Activated T-cell treated with anti-CD3 and anti-CD28 coated beads for 48 hours (primary cell): Measurements from ENCODE around the gene GAK.

ENCODE experiments used
- DNase-seq: peaks from one replicate; pipeline ENCODE4 v3.0.0-alpha.2; 2020; ENCODE audit warnings: low read depth

Gene GAK

DNA sequence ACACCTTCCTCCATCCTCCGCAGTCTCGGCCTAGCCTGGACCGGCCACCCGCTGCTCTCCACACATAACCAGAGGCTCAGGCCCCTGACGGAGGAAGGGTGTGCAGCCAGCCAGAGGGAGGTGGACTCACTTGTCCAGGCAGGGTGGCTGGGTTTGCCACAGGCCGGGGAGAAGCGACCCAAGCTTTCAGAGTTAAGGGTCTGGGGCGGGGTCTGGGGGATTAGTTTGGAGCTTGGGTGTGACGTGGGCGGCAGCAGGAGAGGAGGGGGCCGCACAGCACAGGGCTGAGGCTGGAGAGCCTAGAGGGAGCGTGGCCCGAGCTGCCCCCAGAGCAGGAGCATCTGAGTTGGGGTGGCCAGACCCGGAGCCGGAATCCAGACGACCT, 83.8 kb downstream of the GAK start:
- DNase-seq = no peak

DNA sequence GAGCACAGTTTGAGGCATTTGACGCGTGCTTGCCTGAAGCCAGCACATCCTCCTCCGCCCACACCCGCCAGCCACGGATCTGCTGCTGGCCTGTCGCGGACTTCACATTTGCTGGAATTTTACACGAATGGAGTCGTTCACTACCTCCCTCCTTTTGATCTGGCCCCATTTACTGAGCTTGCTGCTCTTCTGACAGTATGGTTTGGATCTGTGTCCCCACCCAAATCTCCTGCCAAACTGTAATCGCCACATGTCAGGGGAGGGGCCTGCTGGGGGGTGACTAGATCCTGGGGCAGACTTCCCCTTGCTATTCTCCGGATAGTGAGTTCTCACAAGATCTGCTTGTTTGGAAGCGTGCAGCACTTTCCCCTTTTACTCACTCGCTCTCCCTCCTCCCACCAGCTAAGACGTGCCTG, 86.3 kb downstream of the GAK start:
- DNase-seq = no peak

DNA sequence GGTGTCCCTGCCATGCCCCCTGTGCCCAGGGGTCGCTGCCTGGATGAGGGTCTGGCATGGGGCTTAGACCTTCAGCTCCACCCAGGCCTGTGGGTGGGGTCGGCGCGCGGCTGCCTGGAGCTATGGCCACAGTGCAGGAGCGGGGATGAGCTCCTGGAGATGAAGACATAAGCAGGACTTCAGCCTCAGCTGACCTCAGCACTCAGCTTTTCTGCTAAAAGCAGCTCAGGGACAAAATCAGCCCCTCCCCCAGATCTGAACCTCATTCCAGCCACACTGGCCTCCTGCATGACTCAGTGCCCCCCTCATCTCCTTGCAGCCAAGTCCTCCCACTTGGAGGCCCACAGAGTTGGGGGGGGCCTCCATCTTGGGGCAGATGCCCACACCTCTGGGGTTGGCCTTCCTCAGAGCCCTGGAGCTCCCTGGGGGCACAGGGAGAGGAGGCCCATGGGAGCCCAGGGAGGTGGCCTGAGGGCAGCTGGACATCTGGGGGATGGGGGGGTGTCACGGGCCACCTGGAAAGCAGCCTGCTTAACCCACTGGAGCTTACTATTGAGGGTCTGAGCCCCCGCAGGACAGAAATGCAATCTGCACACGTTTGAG, 86.8 kb downstream of the GAK start:
- DNase-seq = no peak

DNA sequence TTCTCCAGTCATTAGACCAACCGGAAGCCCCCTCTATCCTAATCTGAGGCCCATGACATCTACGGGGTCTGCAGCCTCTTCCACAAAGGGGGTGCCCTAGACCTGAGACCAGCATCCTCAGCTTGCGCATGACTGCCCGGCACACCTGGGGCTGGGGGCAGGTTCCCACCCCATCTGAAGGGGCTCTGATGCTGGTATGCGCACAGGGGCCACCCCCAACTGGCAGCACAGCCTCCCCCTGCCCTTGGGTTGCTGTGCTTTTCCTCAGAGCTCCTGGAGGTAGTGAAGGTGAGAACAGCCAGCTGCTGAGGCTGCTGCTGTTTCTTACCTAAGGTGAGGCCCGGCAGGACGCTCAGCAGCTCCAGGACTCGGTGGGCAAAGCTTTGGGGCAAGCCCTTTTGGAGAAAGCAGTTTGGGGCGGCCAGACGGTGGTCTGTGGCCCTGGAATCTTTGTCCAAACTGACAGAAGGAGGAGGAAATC, 87.3 kb downstream of the GAK start:
- no peak for DNase-seq

DNA sequence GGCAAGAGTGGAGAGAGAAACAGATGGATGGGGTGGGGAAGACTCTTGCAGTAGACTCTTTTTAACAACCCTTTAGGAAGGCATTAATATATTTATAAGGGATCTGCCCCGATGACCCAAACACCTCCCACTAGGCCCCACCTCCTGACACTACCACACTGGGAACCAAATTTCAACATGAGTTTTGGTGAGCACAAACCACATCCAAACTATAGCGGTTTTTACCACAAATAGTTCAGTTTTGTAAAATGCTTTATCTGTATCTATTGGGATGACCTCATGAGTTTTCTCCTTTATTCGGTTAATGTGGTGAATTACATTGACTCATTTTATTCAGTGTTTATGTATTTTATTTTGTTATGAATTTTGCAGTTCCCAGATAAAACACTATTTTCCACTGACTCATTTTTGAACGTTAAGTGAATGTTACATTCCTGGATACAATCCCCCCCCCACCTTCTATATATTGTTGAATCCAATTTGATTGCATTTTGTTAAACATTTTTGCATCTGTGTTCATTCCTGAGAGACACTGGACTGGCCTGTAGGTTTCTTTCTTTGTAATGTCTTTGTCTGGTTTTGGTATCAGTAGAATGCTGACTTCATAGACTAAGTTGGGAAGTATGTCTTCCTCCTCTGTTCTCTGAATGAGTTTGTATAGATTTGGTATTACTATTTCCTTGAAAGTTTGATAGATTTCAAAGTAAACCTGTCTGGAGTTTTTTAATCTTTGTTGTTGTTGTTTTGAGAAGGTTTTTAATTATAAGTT, 92.3 kb downstream of the GAK start:
- DNase-seq = no peak

DNA sequence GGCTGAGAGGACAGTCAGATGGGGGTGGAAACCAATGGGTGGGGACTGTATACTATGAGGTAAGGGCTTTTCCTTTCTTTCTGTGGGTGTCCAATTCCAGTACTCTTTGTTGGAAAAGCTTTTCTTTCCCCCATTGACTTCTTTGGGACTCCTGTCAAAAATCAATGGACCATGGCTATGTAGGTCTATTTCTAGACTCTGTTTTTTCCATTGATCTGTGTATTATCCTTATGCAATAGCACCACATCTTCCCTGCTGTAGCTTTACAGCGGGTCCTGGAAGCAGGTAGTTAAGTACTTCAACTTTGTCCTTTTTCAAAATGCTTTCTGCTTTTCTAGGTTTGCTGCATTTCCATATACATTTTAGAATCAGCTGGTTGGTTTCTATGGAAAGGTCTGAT, 94.3 kb downstream of the GAK start:
- no peak for DNase-seq

DNA sequence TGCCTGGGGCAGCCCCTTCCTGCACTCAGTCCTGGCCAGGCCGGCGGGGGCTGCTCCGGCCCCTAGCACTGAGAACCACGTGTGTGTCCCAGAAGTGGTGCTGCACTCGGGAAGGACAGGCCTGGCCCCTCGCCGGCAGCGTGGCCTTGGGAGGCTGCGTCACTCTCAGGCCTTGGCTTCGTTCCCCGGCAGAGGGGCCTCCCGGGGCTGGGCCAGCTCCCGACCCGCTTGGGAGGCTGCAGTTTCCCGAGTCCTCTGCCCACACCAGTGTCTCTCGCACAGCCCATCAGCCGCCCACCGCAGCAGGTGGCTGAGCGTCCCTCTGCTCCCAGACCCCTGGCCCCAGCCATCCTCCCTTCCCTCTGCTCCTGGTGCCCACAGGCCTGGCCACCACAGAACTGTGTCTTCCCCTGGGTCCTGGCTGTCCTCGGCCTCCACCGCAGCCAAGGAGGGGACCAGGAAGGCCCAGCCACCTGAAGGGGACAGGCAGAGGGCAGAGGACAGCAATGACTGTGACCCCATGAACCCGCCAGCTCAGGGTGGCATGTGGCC, 95.3 kb downstream of the GAK start:
- no peak for DNase-seq

DNA sequence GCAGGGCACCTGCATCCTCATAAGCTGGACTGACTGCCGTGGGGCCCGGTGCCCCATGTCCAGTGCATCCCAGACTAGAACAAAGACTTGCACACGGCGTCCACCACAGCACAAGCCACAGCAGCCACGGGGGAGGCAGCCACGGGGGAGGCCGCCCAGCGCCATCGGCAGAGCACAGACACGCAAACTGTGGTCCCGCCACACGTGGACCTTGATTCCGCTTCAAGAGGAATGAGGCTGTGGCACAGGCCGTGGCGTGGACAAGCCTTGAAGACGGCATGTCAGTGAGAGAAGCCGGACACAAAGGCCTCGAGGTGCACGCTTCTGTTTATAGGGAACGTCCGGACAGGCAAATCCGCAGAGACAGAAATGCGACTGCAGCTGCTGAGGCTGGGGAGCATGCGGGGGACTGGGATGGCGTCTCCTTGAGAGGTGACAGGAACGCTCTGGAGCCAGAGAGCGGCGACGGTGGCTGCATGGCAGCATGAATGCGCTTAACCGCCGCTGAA, 96.1 kb downstream of the GAK start:
- DNase-seq = no peak

DNA sequence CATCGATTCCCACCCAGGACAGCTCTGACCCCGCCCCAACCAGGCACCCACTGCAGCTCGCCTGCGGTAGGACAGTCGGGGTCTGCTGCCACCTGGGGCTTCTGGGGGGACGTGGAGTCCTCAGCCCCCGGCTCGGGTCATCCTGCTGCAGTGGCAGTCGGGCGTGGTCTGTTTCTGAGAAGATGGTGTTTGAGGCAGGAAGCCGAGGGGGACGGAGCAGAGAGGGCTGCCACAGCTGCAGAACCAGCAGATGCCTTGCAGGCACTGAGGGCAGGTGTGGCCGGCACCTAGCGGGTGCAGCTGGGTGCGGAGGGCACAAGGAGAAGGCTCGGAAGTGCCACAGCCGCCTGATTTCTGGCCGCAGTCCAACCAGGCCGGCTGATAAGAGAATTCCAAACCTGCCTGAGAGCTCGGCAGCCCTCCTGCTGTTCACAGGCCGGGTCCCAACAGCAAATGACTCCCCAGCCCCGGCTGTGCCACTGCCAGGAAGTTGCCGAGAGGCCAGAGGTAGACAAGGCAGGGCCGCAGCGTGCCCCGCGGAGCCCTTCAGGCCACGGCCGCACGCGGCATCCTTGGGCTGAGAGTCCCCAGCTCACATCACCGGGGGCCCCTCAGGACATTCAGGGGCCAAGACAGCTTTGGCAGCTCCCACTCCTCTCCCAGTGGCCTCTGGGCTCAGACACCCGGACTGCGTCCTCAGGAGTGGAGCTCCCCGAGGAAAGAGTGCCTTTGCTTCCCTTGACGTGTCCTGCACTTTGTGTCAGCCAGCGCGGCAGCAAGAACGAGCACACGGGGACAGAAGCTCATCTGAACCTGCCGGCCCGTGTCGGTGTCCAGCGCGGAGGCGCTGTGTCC, 96.7 kb downstream of the GAK start:
- no peak for DNase-seq

DNA sequence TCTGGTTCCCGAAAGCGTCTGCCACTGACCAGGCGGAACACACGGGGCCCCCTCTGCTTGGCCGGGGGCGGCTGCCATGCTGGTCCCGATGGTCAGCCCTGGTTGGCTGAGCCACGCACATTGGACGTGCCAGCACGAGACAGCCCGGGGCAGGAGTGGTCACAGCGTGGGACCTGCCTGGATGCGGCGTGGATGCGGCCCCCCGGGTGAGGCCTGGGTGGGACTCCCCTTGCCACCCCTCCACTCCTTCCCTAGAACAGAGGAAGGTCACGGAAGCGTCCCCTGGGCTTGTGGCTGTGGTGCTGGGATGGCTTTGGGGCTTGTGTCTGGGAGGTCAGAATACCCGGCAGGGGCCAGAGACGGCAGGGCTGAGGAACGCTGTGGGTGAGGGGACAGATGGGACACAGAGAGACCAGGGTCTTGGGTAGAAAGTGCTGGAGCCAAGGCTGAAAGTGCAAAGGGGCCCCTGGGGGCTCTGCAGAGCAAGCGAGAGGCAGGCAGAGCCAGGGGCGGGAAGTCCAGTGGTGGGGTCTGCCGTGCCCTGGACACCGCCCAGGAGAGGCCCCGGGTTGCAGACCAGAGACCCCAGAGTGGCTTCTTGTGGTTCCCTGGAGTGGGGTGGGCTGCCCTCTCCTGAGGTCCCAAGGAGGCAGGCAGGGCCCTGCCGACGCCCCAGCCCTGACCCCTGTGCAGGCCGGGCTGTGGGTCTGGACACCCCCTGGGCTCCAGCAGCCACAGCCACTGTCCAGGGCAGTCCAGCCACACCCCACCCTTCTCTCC, 97.6 kb downstream of the GAK start:
- DNase-seq = no peak

DNA sequence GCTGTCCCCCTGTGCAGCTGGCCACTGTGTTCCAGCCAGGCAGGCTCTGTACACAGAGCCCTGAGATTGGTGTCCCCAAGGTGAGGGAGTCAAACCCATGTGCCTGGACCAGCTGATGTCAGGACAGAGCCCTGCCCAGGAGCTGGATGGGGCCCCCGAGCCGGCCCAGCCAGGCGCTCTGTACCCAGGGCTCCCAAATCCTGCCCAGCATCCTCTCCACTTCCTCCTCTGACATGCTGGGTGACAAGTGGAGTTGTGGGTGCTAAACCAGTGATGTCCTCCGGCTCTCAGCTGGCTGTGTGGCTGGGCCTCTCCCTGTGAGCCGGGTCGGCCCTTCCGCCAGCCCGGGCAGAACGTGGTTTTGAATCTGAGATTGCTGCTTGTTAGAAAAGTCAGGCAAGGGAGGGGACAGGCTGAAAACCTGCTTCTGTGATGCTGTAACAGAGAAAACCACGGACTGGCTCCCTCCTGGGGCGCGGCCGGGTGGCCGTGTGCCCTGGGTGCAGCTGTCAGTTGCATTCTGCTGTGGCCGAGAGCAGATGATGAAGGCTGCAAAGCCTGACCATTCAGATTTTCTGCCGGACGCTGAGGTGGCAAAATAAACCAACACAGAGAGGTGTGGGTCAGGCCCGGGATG, 98.3 kb downstream of the GAK start:
- no peak for DNase-seq

DNA sequence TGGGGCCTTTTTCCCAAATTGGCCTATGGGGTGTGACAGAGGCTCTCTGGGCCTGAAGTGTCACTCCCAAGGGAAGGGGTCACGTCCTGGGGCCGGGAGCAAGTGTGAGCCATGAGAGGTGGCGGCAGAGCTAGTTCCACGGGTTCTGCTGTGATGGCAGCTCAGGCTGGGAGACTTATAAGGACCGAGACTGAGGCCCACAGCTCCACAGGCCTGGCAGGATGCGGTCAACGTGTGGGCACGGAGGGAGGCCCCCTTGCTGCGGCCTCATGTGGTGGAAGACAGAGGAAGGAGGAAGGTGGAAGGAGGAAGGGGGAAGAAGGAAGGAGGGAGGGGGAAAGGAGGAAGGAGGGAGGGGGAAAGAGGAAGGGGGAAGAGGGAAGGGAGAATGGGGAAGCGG, 99.0 kb downstream of the GAK start:
- DNase-seq = no peak

DNA sequence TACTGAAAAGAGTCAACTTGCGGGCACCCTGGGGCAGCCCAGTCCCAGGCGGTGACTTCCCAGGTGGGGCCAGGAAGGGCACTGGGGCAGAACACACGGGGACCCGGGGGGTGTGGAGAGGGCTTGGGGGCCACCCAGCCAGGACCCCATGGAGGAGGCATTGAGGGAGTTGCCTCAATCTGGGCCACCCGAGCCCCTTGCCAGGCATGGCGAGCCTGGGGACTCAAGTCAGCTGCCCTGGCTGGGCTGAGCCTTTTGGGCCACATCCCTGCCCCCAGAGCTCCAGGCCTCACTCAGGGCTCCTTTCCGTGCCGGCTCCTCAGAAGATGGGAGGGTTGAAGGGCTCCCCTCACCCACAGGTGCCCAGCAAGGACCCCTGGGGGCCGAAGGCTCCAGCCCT, 99.6 kb downstream of the GAK start:
- no peak for DNase-seq

DNA sequence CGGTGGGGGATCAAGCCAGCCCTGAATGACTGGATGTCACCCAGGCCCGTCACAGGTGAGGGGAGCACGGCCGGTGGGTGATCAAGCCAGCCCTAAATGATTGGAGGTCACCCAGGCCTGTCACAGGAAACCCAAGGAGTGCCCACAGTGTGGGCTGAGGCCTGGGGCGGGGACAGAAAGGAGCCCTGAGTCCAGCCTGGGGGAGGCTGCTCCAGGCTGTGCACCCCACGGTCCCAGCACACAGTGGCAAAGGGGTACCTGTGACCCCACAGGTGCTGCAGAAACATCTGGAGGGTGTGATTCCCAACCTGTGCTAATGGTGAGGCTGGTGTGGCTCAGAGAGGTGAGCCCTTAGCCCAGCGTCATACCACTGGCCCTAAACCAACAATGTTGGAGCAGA, 100.0 kb downstream of the GAK start:
- DNase-seq = no peak

DNA sequence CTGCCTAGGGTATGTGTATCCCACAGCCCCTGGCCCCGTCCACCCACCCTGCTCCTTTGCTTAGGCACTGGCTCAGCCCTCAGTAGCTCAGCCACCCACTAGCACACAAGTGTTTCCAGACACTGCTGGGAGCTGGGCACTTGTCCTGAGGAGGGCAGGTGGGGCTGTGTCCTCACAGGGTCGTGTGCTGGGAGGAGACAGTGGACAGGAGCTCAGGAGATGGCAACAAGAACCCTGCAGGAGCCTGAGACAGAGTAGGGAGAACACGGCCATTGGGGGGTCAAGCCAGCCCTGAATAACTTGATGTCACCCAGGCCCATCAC, 100.7 kb downstream of the GAK start:
- DNase-seq = no peak

DNA sequence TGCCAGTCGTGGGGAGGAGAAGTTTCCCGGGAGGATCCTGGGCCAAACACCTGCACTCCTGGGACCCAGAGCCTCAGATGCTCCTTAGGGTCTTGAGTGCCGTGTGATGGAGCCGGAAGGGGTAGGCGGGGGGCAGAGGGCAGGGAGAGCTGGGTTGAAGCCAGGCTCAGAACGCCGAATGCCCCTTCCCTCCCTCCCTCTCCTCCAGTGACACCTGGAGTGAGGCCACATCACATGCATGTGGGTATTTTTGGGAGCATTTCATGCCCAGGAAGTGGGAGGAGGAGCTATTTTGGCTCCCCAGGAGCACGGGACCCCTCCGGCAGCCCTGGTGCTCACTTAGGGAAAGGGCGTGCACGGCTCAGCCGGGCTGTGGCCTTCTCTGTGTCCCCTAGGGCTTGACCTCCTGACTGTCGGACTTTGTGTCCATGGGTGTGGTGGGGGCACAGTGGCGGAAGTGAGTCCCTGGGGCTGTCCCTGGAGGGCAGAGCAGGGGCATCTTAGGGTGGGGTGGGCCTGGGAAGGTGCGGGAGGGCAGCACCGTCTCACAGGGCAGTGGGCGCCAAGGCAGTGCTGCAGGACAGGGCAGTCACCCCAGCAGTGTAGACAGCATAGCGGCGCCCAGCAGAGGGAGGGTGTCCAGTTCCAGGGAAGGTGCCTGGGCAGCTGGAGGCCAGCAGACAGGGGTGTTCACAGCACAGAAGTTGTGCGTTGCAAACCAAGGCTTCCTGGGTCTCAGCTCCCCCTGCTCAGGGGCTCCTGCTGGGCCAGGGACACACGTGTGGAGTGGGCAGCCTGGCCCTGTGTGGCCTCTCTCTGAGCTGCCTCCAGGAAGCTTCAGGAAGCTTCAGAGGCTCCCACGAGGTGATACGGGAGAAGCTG, 101.3 kb downstream of the GAK start:
- DNase-seq = no peak

DNA sequence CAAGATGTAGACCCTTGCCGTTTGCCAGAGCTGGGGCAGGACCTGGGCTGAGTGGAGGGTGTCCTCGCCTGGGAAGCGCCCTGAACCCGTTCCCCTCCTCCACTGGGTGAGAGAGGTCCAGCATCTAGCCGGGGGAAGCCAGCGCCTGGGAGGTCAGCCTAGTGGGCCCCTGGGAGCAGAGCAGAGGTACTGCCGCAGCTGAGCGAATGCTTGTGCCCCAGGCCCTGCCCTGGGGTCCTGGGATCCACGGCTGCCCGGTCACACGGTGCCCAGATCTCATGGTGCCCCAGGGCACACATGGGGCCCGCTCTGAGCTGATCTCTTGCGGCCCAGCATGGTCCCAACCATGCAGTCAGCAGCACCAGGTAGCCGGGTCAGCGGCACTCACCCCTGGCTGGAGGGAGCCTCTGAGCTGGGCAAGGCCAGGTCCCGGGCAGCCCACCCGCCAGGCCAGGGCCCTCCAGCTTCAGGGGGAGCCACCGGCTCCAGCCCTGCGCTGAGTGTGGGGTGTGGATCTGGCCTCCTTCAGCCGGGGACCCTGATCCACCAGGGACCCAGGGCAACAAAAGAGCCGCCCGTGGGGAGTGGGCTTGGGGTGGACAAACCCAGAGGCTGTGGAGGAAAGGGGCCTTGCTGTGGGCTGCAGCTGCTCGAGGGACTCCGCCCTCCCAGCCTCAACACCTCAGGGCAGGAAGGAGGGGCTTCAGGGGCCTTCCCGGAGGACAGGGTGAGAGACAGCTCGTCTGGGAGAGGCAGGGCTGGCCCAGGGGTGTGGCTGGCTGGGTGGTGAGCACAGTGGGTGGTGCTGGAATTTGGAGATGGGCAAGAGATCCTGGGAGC, 102.1 kb downstream of the GAK start:
- no peak for DNase-seq

DNA sequence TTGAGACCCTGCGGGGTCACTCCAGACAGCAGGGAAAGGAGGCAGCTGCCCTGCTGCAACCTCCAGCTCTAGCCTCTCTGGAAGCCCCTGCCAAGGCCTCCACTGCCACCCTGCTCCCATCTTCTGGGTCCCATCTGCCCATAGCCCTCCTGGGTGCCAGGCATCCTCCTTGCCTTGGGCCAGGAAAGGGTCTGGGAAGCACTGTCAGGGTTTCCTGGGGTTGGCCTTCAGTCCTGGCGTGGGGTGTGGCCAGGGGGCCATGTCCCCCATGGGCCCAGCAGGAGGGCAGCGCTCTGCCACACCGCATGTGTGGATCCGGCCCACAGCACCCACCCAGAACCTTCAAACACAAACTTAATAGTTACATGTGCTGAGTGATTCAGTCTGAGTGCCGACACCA, 102.8 kb downstream of the GAK start:
- no peak for DNase-seq

DNA sequence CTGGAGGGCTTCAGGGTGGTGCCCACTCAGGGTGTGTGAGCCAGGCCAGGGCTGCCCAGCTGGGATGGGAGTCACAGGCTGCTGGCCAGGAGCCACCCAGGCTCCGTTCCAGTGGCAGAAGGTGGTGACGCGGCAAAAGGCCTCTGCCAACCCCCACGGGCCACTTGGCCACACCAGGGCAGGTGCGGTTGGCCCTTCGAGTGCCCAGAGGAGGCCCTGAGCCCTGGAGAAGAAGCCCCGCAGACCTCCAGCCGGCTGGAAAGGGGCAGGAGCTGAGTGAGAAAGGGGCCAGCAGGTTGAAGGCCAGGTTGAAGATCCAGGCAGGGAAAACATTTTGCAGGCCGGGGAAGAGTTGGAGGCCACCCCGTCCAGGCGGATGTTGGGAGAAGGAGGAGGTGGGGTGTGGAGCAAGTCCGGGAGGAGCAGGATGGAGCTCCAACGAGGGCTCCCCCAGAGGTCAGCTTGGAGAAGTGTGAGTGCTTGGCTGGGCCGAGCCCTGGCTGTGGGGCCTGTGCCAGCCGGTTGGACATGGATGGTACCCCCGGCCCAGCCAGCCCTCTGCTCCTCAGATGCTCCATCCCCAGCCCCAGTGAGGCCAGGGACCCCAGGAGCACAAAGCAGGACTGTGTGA, 103.4 kb downstream of the GAK start:
- no peak for DNase-seq
